Endothelial cell of umbilical vein (primary cell): ENCODE data around the gene CARHSP1. TPM values are rescaled to one million over a fixed set of nuclear protein-coding genes. Genes with fewer than 3 reads are reported as not detected.

Experiments used
- BruUV-seq: library from RNA; stranded (reverse); fragments of 400-500 nt; replicated peaks from 2 replicates; lab custom pipeline; 2021; lab: Mats Ljungman, UMichigan
- CTCF ChIA-PET: fragments of 300-600, 350-600 bp; sonication (Branson Sonifier 250); formaldehyde crosslinking; loops from one replicate; lab custom pipeline; 2021; ENCODE audit warnings: antibody characterized with exemption, inconsistent platforms; lab: Charles Lee
- POLR2A ChIA-PET: fragments of 300-600, 350-600 bp; sonication (Branson Sonifier 250); formaldehyde crosslinking; loops from one replicate; lab custom pipeline; 2021; ENCODE audit warnings: antibody characterized with exemption, inconsistent platforms; lab: Charles Lee
- DNase-seq: peaks from one replicate; pipeline ENCODE4 v3.0.0-alpha.2; 2011; ENCODE audit warnings: low read depth, low spot score
- FAIRE-seq: peaks from 2 replicates; lab custom pipeline; 2011; peaks lifted over from hg19 to GRCh38; lab: Jason Lieb, UNC
- H2AFZ ChIP-seq: 2 replicates; pipeline ENCODE4 v1.6.0; 2012; ENCODE audit warnings: low read depth, low read length, control low read depth, inconsistent platforms
- H3K27ac ChIP-seq: 2 replicates; pipeline ENCODE4 v1.5.1; 2011; ENCODE audit warnings: low read depth, mild to moderate bottlenecking, control low read depth, low read length, moderate library complexity; ENCODE audit not compliant: insufficient read depth
- H3K27me3 ChIP-seq, 2 experiments: 2 replicates each; pipeline versions ENCODE4 v1.6.0 to v1.6.1; 2011; ENCODE audit warnings: low read length in 2 of 2, mixed read lengths in 1 of 2; ENCODE audit not compliant: control insufficient read depth in 2 of 2, insufficient read depth in 2 of 2
- H3K36me3 ChIP-seq, 2 experiments: 2 replicates in 1 of 2; 3 replicates in 1 of 2; pipeline ENCODE4 v1.5.1; 2011; ENCODE audit warnings: low read length in 2 of 2, mild to moderate bottlenecking in 1 of 2, moderate library complexity in 1 of 2; ENCODE audit not compliant: control insufficient read depth in 2 of 2, insufficient read depth in 2 of 2; ENCODE audit errors: extremely low read depth in 1 of 2
- H3K4me1 ChIP-seq: 3 replicates; pipeline ENCODE4 v1.5.1; 2011; ENCODE audit warnings: mild to moderate bottlenecking, low read length; ENCODE audit not compliant: control insufficient read depth, insufficient read depth; ENCODE audit errors: extremely low read depth
- H3K4me2 ChIP-seq: 2 replicates; pipeline ENCODE4 v1.6.1; 2011; ENCODE audit warnings: low read length, control low read depth, mixed read lengths; ENCODE audit not compliant: insufficient read depth
- H3K4me3 ChIP-seq, 3 experiments: fragments of 200-600 bp in 1 of 3; sonication (generic), shearing (Covaris generic) in 1 of 3; replicated peaks in 1 of 3; 2 replicates each; pipeline ENCODE4 v1.5.1; 2011 to 2016; ENCODE audit warnings: control low read depth in 3 of 3, low read length in 3 of 3, mild to moderate bottlenecking in 2 of 3, inconsistent platforms in 1 of 3, low read depth in 1 of 3, moderate library complexity in 1 of 3; ENCODE audit not compliant: insufficient read depth in 1 of 3
- H3K79me2 ChIP-seq: 2 replicates; pipeline ENCODE4 v1.6.0; 2012; ENCODE audit warnings: low read length, inconsistent platforms; ENCODE audit not compliant: control insufficient read depth, insufficient read depth
- H3K9ac ChIP-seq: replicated peaks from 2 replicates; pipeline ENCODE3; 2011; ENCODE audit warnings: low read length, control low read depth; ENCODE audit not compliant: insufficient read depth; ENCODE audit errors: extremely low read depth
- H3K9me1 ChIP-seq: replicated peaks from 3 replicates; pipeline ENCODE4 v1.6.0; 2011; ENCODE audit warnings: mild to moderate bottlenecking, low read length; ENCODE audit not compliant: control insufficient read depth, insufficient read depth; ENCODE audit errors: extremely low read depth
- H3K9me3 ChIP-seq: replicated peaks from 2 replicates; pipeline ENCODE4 v1.5.1; 2012; ENCODE audit warnings: low read length, inconsistent platforms; ENCODE audit not compliant: control insufficient read depth, insufficient read depth
- H4K20me1 ChIP-seq: replicated peaks from 2 replicates; pipeline ENCODE3; 2011; ENCODE audit warnings: mild to moderate bottlenecking, low read length; ENCODE audit not compliant: control insufficient read depth, insufficient read depth; ENCODE audit errors: extremely low read depth
- EZH2 ChIP-seq: IDR thresholded peaks from 2 replicates; pipeline ENCODE4 v1.6.1; 2012; ENCODE audit warnings: borderline replicate concordance, low read depth, mild to moderate bottlenecking, moderate library complexity, low read length, inconsistent platforms; ENCODE audit not compliant: severe bottlenecking
- FOS ChIP-seq: IDR thresholded peaks from 2 replicates; pipeline ENCODE4 v1.6.1; 2011; ENCODE audit warnings: mild to moderate bottlenecking, low read length, moderate library complexity, borderline replicate concordance; ENCODE audit not compliant: insufficient read depth
- GATA2 ChIP-seq: IDR thresholded peaks from 2 replicates; pipeline ENCODE4 v1.7.0; 2011; ENCODE audit warnings: low read depth, mild to moderate bottlenecking, moderate library complexity, mixed read lengths, low read length; ENCODE audit not compliant: insufficient read length, insufficient read depth
- JUN ChIP-seq: IDR thresholded peaks from 2 replicates; pipeline ENCODE4 v1.6.1; 2011; ENCODE audit warnings: borderline replicate concordance, low read depth; ENCODE audit not compliant: insufficient read length, insufficient read depth
- MAX ChIP-seq: IDR thresholded peaks from 2 replicates; pipeline ENCODE4 v1.6.1; 2011; ENCODE audit not compliant: insufficient read depth, insufficient read length
- MYC ChIP-seq: IDR thresholded peaks from one replicate; pipeline ENCODE4 v1.6.1; 2011; ENCODE audit warnings: mild to moderate bottlenecking, low read depth, low read length
- POLR2A ChIP-seq: IDR thresholded peaks from 2 replicates; pipeline ENCODE4 v1.6.1; 2012; ENCODE audit warnings: low read depth, mild to moderate bottlenecking, control low read depth, low read length
- POLR2AphosphoS5 ChIP-seq: IDR thresholded peaks from 2 replicates; pipeline ENCODE4 v1.6.1; 2012; ENCODE audit warnings: low read depth, mild to moderate bottlenecking, control low read depth, low read length, moderate library complexity; ENCODE audit not compliant: insufficient read depth
- dilution Hi-C: fragments of 300-500 bp; cut with MboI; formaldehyde crosslinking; loops from one replicate; pipeline ENCODE4 v1.15.0; 2019; ENCODE audit warnings: low sequenced_read_pairs; ENCODE audit not compliant: extremely low pct_ligation_motif_present
- intact Hi-C: fragments of 100-400 bp; cut with micrococcal nuclease; formaldehyde crosslinking; loops from one replicate; pipeline ENCODE4 v1.10.0; 2022
- polyA plus RNA-seq, 4 experiments: library from polyadenylated mRNA; depleted of rRNA in 3 of 4; stranded (reverse) in 3 of 4; unstranded in 1 of 4; fragments of >200 nt; gene quantifications; 2 replicates each; pipeline versions ENCODE4 v1.2.1 to v1.2.3, GENCODE V29; 2011 to 2012; ENCODE audit warnings: missing spikeins in 1 of 4
- total RNA-seq: library from RNA; stranded (reverse); gene quantifications from 2 replicates; pipeline ENCODE4 v1.2.3, GENCODE V29; 2021
- TF ChIP-seq, protein P1 (sequence below), 2 donors: IDR thresholded peaks; 1 replicate in 1 of 2; 2 replicates in 1 of 2; pipeline ENCODE4 v1.5.1; 2011; ENCODE audit warnings: low read length in 2 of 2, mild to moderate bottlenecking in 2 of 2, moderate library complexity in 2 of 2, control low read depth in 1 of 2, inconsistent platforms in 1 of 2, low read depth in 1 of 2; ENCODE audit not compliant: insufficient read depth in 1 of 2; ENCODE audit errors: extremely low read depth in 1 of 2

CARHSP1 gene
- total and polyA plus RNA-seq, 2 donors (not counting 3 experiments of a cell fraction or from before 2014, with no cell fraction given), result 64.9 to 72.5 TPM

DNA sequence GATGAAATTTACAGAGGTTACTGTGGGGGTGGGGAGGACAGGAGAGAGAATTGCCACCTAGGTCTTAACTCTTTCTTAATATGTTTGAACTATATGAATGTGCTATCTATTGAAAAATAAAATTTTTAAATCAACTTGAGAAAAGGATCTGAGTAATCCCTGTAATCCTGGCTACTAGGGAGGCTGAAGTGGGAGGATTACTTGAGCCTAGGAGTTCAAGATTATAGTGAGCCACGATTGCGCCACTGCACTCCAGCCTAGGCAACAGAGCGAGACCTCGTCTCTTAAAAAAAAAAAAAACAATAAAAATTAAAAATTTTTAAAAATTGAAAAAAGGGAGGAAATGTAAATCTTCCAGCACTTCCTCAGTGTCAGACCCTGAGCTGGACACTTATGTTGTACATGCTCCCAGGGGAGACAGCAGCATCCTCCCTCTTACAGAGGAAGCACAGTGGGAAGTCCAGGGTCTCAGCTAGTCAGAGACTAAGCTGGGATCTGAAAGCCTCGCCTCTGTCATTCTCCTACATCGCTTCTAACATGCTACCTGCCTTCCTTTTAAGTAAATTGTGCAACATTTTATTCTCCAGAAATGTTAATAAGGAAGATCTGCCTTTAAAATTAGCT lies 49.3 kb downstream of the CARHSP1 start:
- H3K27me3 ChIP-seq, result no peaks in the 10 kb centered on the region
- H3K9me3 ChIP-seq, result no peaks in the 10 kb centered on the region
- peaks cover 4% of the 10 kb centered on the region for H3K79me2 ChIP-seq
- intact Hi-C loops (no loop called here), dilution Hi-C loops (no loop called here)
- BruUV-seq, result no TSS peak
- H3K9me1 ChIP-seq, result no peaks in the 10 kb centered on the region
- ChIA-PET CTCF (interaction anchor here (1.2 to 1.9 kb wide), 4 partner anchors 10 to 60 kb away, joined by 3 to 8 read pairs (median 4); no protein-coding TSS in a partner anchor), POLR2A (no interaction called here)
- TF ChIP-seq POLR2AphosphoS5, result no peak
- no peak for TF ChIP-seq POLR2A
- no peak for TF ChIP-seq MAX
- TF ChIP-seq FOS, result no peak
- TF ChIP-seq, protein P1, sequence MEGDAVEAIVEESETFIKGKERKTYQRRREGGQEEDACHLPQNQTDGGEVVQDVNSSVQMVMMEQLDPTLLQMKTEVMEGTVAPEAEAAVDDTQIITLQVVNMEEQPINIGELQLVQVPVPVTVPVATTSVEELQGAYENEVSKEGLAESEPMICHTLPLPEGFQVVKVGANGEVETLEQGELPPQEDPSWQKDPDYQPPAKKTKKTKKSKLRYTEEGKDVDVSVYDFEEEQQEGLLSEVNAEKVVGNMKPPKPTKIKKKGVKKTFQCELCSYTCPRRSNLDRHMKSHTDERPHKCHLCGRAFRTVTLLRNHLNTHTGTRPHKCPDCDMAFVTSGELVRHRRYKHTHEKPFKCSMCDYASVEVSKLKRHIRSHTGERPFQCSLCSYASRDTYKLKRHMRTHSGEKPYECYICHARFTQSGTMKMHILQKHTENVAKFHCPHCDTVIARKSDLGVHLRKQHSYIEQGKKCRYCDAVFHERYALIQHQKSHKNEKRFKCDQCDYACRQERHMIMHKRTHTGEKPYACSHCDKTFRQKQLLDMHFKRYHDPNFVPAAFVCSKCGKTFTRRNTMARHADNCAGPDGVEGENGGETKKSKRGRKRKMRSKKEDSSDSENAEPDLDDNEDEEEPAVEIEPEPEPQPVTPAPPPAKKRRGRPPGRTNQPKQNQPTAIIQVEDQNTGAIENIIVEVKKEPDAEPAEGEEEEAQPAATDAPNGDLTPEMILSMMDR (IDR thresholded peaks at IDR 0.05; ENCODE audit: extremely low read depth in 1 of 2, insufficient read depth in 1 of 2, low read depth in 1 of 2, low read length in 2 of 2), result no peak
- no peak for TF ChIP-seq MYC
- TF ChIP-seq JUN, result no peak
- TF ChIP-seq EZH2, result no peak
- no peak for TF ChIP-seq GATA2
- H3K4me3 ChIP-seq, result no peak overlapping the region
- no peak overlapping the region for H3K9ac ChIP-seq
- no peak overlapping the region for H2AFZ ChIP-seq
- DNase-seq (no peak), FAIRE-seq (no peak)
- H3K4me2 ChIP-seq, result no peak overlapping the region
- H3K27ac ChIP-seq, result no peak overlapping the region
- no peaks in the 10 kb centered on the region for H3K4me1 ChIP-seq
- peaks cover 14 to 23% of the 10 kb centered on the region in 2 experiments for H3K36me3 ChIP-seq
- peaks cover 4% of the 10 kb centered on the region for H4K20me1 ChIP-seq
